MCF 10A (cell line): Measurements from ENCODE around the gene AZI2. TPM values are rescaled to one million over a fixed set of nuclear protein-coding genes. Genes with fewer than 3 reads are reported as not detected.

Experiments used
- BruUV-seq: library from RNA; stranded (reverse); fragments of 400-500 nt; replicated peaks from 2 replicates; lab custom pipeline; 2021; lab: Mats Ljungman, UMichigan
- CTCF ChIA-PET: fragments of 300-600 bp; sonication (Branson Sonifier 250); formaldehyde crosslinking; extraction: SDS; loops from one replicate; lab custom pipeline; 2021; ENCODE audit warnings: antibody characterized with exemption, inconsistent platforms; lab: Yijun Ruan, JAX
- POLR2A ChIA-PET: fragments of 300-600, 350-650 bp; sonication (Branson Sonifier 250); formaldehyde crosslinking; extraction: SDS; loops from one replicate; lab custom pipeline; 2020; ENCODE audit warnings: antibody characterized with exemption, inconsistent platforms; lab: Yijun Ruan, JAX
- DNase-seq: peaks from one replicate; pipeline ENCODE4 v3.0.0-alpha.2; 2018; ENCODE audit not compliant: unreplicated experiment
- H3K27ac Mint-ChIP-seq: one replicate; pipeline ENCODE4 v1.8.0; 2022; ENCODE audit warnings: mild to moderate bottlenecking, low read depth, mixed read lengths; ENCODE audit not compliant: unreplicated experiment
- H3K27me3 Mint-ChIP-seq: one replicate; pipeline ENCODE4 v1.8.0; 2022; ENCODE audit warnings: mixed read lengths; ENCODE audit not compliant: insufficient read depth, unreplicated experiment
- H3K36me3 Mint-ChIP-seq: one replicate; pipeline ENCODE4 v1.8.0; 2022; ENCODE audit warnings: mild to moderate bottlenecking, moderate library complexity, mixed read lengths; ENCODE audit not compliant: insufficient read depth, unreplicated experiment
- H3K4me1 Mint-ChIP-seq: one replicate; pipeline ENCODE4 v1.8.0; 2022; ENCODE audit warnings: mixed read lengths; ENCODE audit not compliant: insufficient read depth, unreplicated experiment
- H3K4me3 Mint-ChIP-seq: one replicate; pipeline ENCODE4 v1.8.0; 2022; ENCODE audit warnings: mild to moderate bottlenecking, moderate library complexity, mixed read lengths; ENCODE audit not compliant: unreplicated experiment
- H3K9me3 Mint-ChIP-seq: one replicate; pipeline ENCODE4 v1.8.0; 2022; ENCODE audit warnings: mixed read lengths; ENCODE audit not compliant: unreplicated experiment
- CTCF ChIP-seq: fragments of 200-600 bp; IDR thresholded peaks from one replicate; pipeline ENCODE4 v1.8.0; 2022; ENCODE audit warnings: antibody characterized with exemption, mild to moderate bottlenecking; ENCODE audit not compliant: unreplicated experiment
- intact Hi-C: fragments of 100-400 bp; cut with micrococcal nuclease; formaldehyde crosslinking; loops from 2 replicates; pipeline ENCODE4 v1.14.1; 2022
- total RNA-seq: library from RNA; stranded (reverse); gene quantifications from 2 replicates; pipeline ENCODE4 v1.2.3, GENCODE V29; 2022

Gene AZI2
- total RNA-seq, 1 experiment from 2014 or later = 177 TPM

- Mint-ChIP-seq H3K9me3 (no peaks in the 10 kb centered on the region), H3K4me1 (peaks cover 13% of the 10 kb centered on the region), H3K36me3 (peaks cover 6% of the 10 kb centered on the region), H3K27me3 (no peaks in the 10 kb centered on the region), H3K27ac (no peak overlapping the region), H3K4me3 (no peak overlapping the region)
- BruUV-seq = no TSS peak
- POLR2A ChIA-PET = interaction anchor here (0.5 to 3.9 kb wide), 6 partner anchors 397 to 578 kb away, joined by 3 to 17 read pairs (median 5); partner anchors contain the start of gene EOMES
- intact Hi-C loops = loop anchor here (5.0 kb wide), 1 partner anchor 345 kb away; no protein-coding TSS in a partner anchor
- CTCF ChIA-PET = interaction anchor here (0.7 to 4.8 kb wide), 7 partner anchors 14 to 605 kb away, joined by 3 to 70 read pairs (median 4); partner anchors contain the start of gene EOMES
- no peak for DNase-seq
- no peak for TF ChIP-seq CTCF
These were observed 61.6 kb downstream of the AZI2 start for GRCh38 chr3:28287046-28287445.

GRCh38 chr3:28286595-28286994, 62.0 kb downstream of the AZI2 start:
- peaks cover 3% of the 10 kb centered on the region for H3K36me3 Mint-ChIP-seq
- CTCF ChIA-PET = interaction anchor here (0.6 to 4.8 kb wide), 7 partner anchors 424 to 815 kb away, joined by 3 to 70 read pairs (median 4); partner anchors contain the start of gene EOMES
- no peak overlapping the region for H3K27ac Mint-ChIP-seq
- no peaks in the 10 kb centered on the region for H3K9me3 Mint-ChIP-seq
- TF ChIP-seq CTCF = peak; percentile 39
- peak; percentile 52 for DNase-seq
- BruUV-seq = no TSS peak
- H3K27me3 Mint-ChIP-seq = no peaks in the 10 kb centered on the region
- POLR2A ChIA-PET = interaction anchor here (0.6 to 3.9 kb wide), 5 partner anchors 397 to 578 kb away, joined by 3 to 17 read pairs (median 5); partner anchors contain the start of gene EOMES
- H3K4me3 Mint-ChIP-seq = no peak overlapping the region
- intact Hi-C loops = loop anchor here (1.0 to 5.0 kb wide), 3 partner anchors 344 to 574 kb away; no protein-coding TSS in a partner anchor
- peaks cover 13% of the 10 kb centered on the region for H3K4me1 Mint-ChIP-seq

GRCh38 chr3:28280781-28281180, 67.8 kb downstream of the AZI2 start:
- no peak for DNase-seq
- POLR2A ChIA-PET = no interaction called here
- CTCF ChIA-PET = interaction anchor here (1.2 kb wide), 1 partner anchor 569 kb away, joined by 5 read pairs; no protein-coding TSS in a partner anchor
- TF ChIP-seq CTCF = no peak
- peaks cover 6% of the 10 kb centered on the region for H3K4me1 Mint-ChIP-seq
- H3K4me3 Mint-ChIP-seq = no peak overlapping the region
- BruUV-seq = no TSS peak
- H3K9me3 Mint-ChIP-seq = no peaks in the 10 kb centered on the region
- H3K27ac Mint-ChIP-seq = no peak overlapping the region
- intact Hi-C loops = no loop called here
- H3K27me3 Mint-ChIP-seq = no peaks in the 10 kb centered on the region
- no peaks in the 10 kb centered on the region for H3K36me3 Mint-ChIP-seq

DNA sequence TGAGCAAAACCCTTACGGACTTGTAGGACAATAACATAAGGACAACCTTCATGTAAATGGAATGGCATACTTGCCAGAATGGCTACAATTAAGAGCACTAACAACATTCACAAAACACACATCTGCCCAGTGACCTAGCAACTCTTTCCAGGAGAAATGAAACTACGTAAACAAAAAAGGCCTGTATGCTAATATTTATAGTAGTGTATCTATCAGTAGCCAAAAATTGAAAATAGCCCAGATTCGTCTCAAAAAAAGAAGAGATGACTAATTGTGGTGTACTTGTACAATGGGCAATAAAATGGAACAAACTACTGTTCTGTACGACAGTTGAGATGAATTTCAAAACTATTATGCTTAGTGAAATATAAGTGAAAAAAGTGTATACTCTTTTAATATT, 68.9 kb downstream of the AZI2 start:
- ChIA-PET CTCF (interaction anchor here (2.5 kb wide), 1 partner anchor 558 kb away, joined by 8 read pairs; the partner anchor contains the start of gene EOMES), POLR2A (no interaction called here)
- no TSS peak for BruUV-seq
- no peak for DNase-seq
- H3K4me3 Mint-ChIP-seq = no peak overlapping the region
- peaks cover 1% of the 10 kb centered on the region for H3K9me3 Mint-ChIP-seq
- H3K27me3 Mint-ChIP-seq = no peaks in the 10 kb centered on the region
- no peaks in the 10 kb centered on the region for H3K36me3 Mint-ChIP-seq
- intact Hi-C loops = no loop called here
- no peak overlapping the region for H3K27ac Mint-ChIP-seq
- H3K4me1 Mint-ChIP-seq = peaks cover 6% of the 10 kb centered on the region
- TF ChIP-seq CTCF = no peak
